ENCODE results near the gene LRRC37A2.
"Not testable (repeated sequence)": the region's sequence is repeated elsewhere in the genome, so short reads cannot be mapped to it uniquely, and the experiment has no call there.

DNA sequence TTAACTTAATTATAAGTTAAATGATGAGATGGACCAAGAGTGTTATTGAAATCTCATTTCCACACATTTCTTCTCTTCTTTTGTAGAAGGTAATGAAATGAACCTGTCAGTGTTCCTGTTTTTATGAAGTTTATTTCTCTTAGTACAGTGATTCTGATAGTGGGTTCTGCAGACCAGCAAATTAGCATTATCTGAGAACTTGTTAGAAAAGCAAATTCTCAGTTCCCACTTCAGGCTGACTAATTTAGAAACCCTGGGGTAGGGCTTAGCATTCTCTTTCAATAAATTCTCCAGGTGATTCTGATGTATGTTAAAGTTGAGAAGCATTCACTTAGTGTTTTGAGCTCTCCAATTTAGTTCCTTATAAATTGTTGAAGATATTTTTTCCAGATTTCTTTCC lies 90.9 kb downstream of the LRRC37A2 start:
- not testable (repeated sequence) for TF ChIP-seq CTCF (IDR thresholded peaks at IDR 0.05; ENCODE audit: insufficient read depth, low read length, poor library complexity, severe bottlenecking); EZH2phosphoT487 (conservative IDR thresholded peaks at IDR 0.05; ENCODE audit: low read length)
